HG03354 (cell line): ENCODE data around the gene NHLRC1.

Experiments used
- ATAC-seq: cut with Tn5 transposase; IDR thresholded peaks from one replicate; pipeline ENCODE4 v1.9.1; 2021; ENCODE audit warnings: mild to moderate bottlenecking; ENCODE audit not compliant: unreplicated experiment, poor library complexity, severe bottlenecking

Gene NHLRC1

DNA sequence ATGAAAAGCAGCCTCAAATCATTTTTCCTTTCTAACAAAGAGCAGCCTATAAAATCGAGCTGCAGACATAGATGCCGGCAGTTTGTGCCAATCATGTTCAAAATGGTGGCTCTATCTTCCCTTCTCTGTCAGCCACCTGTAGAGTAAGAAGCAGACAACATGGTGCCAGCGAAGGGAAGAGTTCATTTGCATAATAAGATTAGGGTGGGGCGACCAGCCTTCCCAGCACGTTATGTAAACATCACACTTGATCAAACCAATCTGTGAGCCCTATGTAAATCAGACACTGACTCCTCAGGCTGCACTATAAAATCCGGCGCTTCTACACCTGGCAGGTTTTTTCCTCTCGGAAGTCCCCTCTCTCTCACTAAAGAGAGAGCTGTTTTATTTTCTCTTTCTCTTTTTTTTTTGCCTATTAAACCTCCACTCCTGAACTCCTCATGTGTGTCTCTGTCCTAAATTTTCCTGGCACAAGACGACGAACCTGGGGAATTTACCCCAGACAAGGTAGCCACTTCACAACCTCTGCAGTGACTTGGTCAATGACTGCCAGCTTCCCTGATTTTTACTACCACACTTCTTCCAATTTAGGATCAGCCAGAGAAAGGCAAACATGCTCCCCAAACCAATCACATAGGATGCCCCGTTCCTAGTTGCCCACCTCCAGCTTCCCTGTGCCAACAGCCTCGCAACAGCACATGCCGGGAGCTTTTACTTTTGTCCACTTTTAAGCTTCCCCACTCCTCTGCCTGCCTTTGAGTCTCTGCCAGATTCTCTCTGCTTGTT, 19.5 kb upstream of the NHLRC1 start:
- no peak for ATAC-seq

DNA sequence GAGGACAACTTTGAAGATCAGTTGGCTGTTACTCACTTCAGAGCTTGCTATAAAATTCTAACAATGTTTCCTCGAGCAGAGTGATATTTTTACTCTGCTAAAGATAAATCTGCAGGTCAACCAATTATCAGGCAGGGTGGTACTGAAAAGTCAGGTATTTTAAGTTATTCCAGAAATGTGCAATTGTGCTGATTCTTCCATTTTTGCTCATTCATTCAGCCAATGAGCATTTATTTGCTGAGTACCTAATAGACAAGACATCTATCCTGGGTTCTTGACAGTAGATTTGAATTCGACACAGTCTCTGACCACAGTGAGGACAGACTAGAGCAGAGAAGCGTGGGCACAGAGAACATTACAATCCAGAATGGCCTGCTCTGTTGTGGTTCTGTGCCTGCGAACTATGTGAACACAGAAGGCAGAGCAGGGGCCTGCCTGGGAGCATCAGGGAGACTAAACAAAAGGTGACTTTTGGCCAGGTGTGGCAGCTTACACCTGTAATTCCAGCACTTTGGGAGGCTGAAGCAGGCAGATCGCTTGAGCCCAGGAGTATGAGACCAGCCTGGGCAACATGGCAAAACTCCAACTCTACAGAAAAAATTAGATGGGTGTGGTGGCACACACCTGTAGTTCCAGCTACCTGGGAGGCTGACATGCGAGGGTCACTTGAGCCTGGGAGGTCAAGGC, 17.6 kb upstream of the NHLRC1 start:
- no peak for ATAC-seq

DNA sequence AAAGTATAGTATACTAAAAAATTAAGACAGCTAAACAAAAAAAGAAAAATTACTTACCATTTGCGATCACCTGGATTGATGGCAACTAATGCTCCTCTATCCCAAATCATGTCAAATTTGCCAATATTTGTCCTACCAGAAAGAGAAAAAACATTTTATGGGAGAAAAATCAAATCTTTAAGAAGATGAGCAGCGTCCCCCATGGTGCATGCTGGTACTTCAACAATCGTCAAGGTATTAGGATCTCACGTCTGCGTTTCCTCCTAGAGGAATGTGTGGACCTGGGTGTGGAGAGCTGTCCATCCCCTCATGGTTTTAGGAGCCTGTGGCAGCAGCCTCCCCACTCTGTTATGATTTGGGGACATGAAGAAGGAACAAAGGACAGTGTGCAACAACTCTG, 16.4 kb upstream of the NHLRC1 start:
- ATAC-seq, result no peak

DNA sequence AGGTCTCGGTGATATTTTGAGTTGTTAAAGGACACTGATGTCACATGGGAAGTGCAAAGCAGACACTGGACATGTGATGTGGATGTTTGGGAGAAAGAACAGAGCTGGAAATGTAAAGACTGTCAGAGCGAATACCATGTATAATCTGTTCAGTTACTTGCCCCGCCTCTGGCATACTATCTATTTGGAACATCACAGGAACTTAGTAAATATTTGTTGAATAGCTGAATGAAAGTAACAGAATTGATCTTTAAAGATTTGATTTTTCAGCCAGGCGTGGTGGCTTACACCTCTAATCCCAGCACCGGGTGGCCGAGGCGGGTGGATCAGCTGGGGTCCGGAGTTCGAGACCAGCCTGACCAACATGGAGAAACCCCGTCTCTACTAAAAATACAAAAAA, 13.8 kb upstream of the NHLRC1 start:
- no peak for ATAC-seq

DNA sequence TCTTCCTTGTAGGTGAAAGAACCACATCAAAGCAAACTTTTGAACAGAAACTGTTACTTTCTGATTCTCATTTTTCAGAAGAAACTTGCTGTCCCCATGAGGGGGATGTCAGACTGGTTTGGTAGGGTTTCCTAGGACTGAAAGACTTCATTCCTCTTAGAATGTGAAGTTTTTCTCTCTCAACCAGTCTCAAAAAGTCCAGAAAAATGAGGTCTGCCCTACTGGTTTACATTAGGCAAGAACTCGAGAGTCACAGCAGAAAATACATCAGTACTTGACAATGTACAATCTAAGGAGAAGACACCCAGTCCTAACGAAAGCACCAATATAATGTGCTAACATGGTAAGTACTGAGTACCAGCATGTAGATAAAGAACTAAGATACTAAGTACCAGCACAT, 12.7 kb upstream of the NHLRC1 start:
- ATAC-seq, result no peak

DNA sequence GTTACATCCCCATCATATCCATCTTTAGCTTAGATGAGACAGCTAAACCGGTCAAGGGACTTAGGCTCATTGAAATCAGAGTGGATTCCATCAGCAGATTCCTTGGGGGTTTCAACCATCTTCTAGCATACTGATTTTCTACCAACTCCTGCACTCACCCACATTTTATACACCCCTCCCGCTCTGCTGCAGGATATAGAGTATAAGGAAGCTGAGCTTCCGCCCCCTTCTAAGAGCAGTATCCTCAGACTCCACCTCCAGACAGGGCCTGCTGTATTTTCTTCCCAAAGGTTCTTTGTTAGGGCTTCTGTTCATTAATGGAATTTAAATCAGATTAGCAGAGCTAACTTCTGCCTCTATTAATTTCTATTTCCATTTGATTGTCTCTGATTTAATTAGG, 9.9 kb upstream of the NHLRC1 start:
- no peak for ATAC-seq

DNA sequence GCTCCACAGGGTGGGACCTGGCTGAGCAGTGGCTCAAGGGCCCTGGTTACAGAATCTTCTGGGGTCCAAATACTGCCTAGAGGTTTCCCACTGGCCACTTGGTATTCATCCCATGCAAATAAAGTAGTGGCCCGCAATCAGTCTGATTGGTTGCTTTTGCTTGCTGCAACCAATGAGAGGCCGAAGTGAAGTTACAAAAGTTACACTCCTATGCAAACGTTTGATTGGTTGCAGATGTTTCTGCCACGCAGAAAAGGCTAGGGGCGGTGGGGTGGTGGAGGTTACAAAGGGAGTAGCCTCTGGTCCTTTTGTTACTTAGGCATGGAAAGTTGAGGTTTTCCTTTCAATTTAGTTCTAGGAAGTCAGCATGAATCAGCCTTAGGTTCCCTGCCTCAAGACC, 3.6 kb upstream of the NHLRC1 start:
- ATAC-seq, result no peak

DNA sequence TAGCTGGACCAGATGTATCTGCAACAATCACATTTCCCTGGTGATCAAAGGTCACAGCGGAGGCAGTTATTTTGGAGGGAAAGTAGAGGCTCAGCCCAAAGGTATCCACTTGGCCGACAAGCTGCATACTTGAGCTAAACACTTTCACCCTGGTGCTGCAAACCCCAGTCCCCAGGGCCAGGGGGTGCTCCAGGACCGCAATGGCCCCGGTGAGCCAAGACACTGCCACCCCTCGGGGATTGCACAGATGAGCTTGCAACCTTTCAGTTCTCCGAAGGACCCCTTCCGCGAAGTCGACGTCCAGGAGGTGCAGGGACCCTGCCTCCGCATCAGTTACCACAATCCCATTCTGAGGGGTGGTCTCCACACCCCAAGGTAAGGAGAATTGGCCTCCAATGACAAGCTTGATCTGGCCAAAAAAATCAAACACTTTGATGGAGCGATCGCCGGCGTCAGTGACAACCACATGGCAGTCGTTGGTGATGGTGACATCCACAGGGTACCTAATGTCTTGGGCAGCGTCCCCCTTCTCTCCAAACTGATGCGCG, 823 bp downstream of the NHLRC1 start:
- ATAC-seq, result no peak

DNA sequence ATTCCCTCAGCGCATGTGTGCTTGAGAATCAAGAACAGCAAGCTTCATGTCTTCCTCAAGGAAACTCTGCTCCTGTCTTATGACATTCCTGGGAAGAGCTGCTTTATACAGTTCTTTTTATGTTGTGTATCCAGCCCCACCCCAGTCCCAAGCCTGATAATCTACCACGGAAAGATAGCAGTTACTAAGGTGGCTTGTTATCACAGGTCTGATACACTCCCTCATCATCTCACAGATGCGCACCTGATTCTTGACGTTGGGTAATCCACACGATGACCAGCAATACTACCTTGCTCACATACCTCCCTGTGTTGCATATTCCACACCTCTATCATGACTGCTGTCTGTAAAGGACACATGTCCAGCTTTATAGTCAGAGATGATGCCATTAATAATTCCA, 3.2 kb downstream of the NHLRC1 start:
- ATAC-seq, result no peak

DNA sequence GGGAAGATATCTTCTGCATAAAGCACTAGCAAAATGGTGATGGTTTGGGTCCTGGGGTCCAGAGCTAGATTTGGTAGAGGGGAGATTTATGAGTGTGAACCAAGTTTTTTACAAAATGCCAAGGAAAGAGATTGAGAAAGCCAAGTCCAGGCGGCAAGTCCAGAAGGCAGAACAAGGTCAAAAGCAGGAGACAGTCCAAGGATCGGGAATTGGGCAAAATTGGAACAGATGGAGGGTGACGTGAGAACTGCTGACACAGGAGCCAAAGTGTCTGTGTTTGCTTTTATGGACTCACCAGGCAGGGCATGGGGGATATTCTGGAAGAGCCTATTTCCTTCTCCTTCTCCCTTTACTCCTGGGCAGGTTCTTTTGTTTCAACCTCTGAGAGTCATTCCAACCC, 4.1 kb downstream of the NHLRC1 start:
- ATAC-seq, result no peak

DNA sequence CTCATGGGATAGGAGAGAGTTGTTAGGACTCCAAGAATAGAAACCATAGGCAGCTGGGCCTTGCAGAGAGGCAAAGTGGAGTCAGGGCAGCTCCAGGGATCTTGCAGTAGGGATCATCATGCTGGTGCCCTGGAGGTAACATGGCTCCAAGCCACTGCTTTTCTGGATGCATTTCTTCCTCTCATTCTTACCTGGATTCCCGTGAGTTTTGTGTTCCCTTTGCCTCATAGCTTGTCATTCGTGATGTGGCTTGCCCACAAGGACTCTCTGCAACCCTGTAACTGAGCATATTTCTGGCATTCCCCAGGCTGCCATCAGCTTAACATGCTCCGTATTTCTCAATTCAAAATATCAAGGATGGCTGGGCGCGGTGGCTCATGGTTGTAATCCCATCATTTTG, 5.3 kb downstream of the NHLRC1 start:
- ATAC-seq, result no peak

DNA sequence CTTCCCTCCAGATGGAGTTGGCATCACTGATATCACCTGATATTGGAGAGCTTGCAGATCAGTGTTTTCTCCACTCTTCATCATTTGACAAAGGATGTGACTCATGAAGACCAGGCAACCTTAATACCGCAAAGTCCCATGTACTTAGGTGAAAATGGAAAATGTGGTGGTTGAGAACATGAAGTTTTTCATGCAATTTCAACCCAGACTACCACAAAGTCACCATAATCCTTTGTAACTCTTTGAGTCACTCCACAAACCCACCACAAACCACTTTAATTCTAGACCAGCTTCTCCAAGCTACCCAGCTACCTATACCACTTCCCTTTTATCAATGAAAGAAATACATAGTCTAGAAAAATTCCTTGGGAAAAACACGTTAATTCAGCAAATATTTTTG, 7.1 kb downstream of the NHLRC1 start:
- no peak for ATAC-seq

DNA sequence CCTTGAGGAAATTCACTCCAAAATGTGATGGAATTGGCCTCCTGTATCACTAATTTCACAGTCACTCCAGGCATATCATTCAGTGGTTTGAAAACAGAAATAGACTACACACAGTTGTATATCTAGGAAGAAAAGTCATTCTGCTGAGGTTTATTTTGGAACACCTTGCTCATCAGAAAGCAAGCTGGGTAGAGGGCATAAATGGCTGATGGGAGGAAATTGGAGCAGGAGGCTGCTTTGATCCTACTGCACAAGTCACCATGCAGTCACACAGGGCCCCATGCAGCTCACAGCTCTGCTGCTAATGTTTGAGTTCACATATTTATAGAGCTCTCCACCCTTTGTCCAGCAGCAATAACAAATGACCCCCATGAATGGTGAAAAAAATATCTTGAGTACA, 12.3 kb downstream of the NHLRC1 start:
- no peak for ATAC-seq

DNA sequence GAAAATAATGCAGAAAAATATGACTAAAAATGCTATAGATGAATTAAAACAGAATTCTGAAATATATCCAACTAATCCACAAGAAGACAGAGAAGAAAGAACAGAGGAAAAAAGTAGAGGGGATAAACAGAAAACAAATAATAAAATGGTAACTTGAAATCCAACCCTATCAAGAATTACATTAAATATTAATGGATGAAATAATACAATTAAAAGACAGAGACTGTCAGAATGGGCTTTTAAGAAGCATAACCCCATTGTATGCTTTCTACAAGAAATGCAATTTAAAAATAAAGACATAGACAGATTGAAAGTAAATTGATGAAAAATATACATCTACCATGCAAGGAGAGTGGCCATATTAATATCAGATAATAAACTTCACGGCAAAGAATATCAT, 15.4 kb downstream of the NHLRC1 start:
- ATAC-seq, result no peak

DNA sequence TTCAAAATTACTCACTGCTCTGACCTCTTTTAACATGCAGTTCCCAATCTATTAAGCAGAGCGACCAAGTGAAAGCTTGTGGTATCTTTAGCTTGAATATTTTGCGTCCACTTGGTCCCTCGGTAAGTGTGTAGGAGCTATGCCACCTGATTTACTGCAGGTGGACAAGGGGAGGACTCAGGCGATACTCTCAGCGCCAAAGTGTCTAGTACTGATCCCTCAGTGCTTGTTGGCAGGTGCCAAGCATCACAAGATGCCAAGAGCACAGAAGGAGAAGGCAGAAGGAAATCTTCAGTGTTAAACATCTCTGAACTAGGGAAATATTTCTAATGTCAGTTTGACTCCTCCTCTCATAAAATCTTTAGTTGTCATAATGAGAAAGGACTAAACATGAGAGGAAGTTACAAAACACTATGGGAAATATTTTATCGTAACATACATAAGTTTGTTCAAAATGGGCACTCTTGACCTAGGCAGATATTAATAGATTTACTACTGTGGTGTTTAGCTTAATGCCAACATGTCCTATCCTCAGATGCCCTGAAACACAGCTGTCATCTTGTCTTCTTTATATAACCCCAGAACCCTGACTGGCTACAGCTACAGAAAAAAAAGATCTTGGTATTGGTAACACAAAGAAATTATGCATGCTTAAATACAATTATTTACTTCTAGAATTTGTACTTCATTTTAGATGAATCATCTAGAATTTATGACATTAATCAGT, 19.5 kb downstream of the NHLRC1 start:
- no peak for ATAC-seq

DNA sequence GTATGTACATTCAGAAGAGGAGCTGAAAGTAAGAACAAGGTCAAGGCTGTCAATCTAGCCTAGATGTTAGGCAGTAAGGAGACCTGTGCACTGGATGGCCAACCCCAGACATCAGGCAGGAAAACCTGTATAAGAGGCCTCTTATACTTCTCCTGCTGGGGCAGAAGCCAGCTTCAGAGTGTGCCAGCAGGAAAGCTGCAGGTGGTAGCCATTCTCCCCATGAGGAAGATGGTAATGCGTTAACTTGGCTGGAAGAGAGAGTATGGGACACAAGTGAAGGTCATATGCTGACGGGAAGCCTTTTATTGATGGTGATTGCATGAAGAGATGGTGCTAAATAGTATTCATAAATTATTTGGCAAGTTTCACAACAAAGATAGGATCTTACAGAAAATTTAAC, 20.6 kb downstream of the NHLRC1 start:
- no peak for ATAC-seq

DNA sequence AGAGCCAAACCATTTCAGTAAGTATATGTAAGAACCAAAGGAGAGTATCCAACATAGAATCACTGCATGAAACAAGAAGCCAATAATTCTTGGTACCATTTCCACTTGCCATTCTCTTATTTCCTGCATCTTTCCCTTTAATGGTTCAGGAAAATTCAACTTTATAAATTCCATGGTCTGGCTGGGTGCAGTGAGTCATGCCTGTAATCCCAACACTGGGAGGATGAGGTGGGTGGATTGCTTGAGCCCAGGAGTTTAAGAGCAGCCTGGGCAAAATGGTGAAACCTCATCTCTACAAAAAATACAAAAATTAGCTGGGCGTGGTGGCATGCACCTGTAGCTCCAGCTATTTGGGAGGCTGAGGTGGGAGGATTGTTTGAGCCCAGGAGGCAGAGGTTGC, 21.2 kb downstream of the NHLRC1 start:
- ATAC-seq, result no peak

DNA sequence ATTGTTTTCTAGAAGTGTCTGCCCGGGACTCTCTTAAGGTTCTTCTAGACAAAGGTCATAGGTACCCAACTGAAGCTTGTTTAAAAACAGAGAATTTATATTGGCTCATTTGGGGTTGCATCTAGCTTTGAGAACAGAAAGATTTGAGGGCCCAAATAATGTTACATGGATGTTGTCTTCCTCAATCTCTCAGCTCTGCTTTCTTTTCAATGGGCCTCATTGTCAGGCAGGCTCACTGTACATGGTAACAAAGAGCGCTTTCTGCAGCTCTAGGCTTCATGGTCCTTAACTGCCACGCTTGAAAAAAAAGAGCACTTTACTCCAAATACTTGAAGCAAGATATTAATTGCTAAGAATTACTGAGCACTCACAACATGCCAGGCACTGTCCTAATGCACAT, 22.2 kb downstream of the NHLRC1 start:
- ATAC-seq, result no peak

DNA sequence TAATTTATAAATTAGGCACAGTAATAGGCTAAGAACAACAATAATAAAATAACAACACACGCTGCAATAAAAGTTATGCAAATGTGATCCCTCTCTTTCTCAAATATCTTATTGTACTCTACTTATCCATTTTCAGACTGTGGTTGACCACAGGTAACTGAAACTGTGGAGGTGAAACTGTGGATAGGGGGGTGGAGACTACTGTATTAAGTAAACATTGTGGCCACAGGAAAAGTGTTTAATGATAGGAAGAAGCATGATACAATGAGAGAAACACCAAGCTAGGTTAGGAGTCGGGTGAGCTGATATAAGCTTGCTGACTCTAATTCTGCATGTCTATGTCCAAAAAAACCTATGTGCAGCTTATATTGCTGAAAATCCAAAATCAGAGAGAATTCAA, 23.0 kb downstream of the NHLRC1 start:
- ATAC-seq, result no peak

DNA sequence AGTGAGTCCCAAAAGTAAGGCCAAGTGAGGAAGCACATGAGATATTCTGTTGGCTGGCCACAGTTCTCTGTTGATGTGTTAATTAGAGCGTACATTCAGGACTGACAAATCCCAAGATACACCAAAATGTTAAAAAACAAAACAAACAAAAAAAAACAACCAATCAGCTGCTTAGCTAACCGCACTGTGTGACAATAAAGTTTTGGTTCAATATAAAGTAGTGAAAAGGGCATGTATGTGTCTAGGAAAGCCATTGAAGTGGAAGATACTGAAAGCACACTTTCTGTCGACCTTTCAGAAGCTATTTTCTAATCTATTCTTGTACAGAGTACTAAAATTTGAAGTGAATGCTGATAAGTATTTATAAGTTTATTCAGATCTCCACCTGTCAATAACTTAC, 26.1 kb downstream of the NHLRC1 start:
- no peak for ATAC-seq

DNA sequence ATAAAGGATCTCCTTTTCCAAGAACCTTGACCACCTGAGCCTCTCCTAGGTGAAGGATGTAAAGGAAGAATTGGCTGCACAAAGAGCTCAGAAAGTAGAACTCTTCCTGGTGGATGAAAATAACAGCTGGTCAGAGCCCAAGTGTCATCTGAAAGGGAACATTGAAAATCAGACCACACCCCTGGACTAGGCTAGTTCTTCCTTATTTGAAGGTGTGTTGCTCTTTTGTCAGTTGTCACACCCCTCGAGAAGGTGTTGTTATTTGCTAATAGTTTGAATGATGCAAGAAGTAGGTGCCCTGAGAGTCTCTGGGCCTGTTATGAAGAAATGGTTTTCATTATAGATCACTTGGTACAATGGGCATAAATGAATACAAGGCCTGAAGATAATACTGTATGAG, 31.1 kb downstream of the NHLRC1 start:
- no peak for ATAC-seq
